Measurements from ENCODE around the gene TMC1. TPM values are rescaled to one million over a fixed set of nuclear protein-coding genes. Genes with fewer than 3 reads are reported as not detected.

Gene TMC1
- total and polyA plus RNA-seq, 2 of the 13 experiments (the other 11 are each of a cell fraction or from before 2014, with no cell fraction given) = 0.02 to 0.03 TPM

GRCh38 chr9:72827950-72828731, 306.7 kb downstream of the TMC1 start (continued):
- TF ChIP-seq CSRNP2 (CRISPR knock-in tag; conservative IDR thresholded peaks at IDR 0.05; ENCODE audit: low read depth) (no peak), EHMT2 (IDR thresholded peaks at IDR 0.05; ENCODE audit: borderline replicate concordance, low read depth, low read length) (no peak), MNT (IDR thresholded peaks at IDR 0.05) (no peak), ZNF20 (CRISPR knock-in tag; IDR thresholded peaks at IDR 0.05) (no peak), ATF7-NPFF (CRISPR knock-in tag; IDR thresholded peaks at IDR 0.05; ENCODE audit: low read depth) (no peak), ZSCAN20 (CRISPR knock-in tag; IDR thresholded peaks at IDR 0.05; ENCODE audit: borderline replicate concordance) (no peak), MTA3 (CRISPR knock-in tag; IDR thresholded peaks at IDR 0.05) (no peak), GLI4 (CRISPR knock-in tag; IDR thresholded peaks at IDR 0.05; ENCODE audit: borderline replicate concordance) (no peak), ZNF781 (CRISPR knock-in tag; IDR thresholded peaks at IDR 0.05; ENCODE audit: borderline replicate concordance, not compliant biosample characterization) (no peak), HIC2 (CRISPR knock-in tag; IDR thresholded peaks at IDR 0.05; ENCODE audit: low read depth) (no peak), ZNF83 (CRISPR knock-in tag; IDR thresholded peaks at IDR 0.05; ENCODE audit: borderline replicate concordance) (no peak), ZNF563 (CRISPR knock-in tag; IDR thresholded peaks at IDR 0.05) (no peak), SOX6 (IDR thresholded peaks at IDR 0.05) (no peak), SOX6 (CRISPR knock-in tag; IDR thresholded peaks at IDR 0.05) (peak; percentile 89), SRF (IDR thresholded peaks at IDR 0.05; ENCODE audit: low read depth, low read length) (no peak), BRF2 (CRISPR knock-in tag; IDR thresholded peaks at IDR 0.05) (no peak), ELF1 (CRISPR knock-in tag; IDR thresholded peaks at IDR 0.05) (no peak; the same call in 1 of the 2 replicates), ZNF354B (CRISPR knock-in tag; IDR thresholded peaks at IDR 0.05) (no peak), CENPT (CRISPR knock-in tag; IDR thresholded peaks at IDR 0.05; ENCODE audit: low read depth) (no peak), ZNF362 (CRISPR knock-in tag; IDR thresholded peaks at IDR 0.05; ENCODE audit: borderline replicate concordance) (no peak), SRY (CRISPR knock-in tag; IDR thresholded peaks at IDR 0.05) (no peak), ZSCAN30 (CRISPR knock-in tag; IDR thresholded peaks at IDR 0.05) (no peak), ZNF660 (CRISPR knock-in tag; IDR thresholded peaks at IDR 0.05; ENCODE audit: borderline replicate concordance, low read depth) (no peak)

Measured in HepG2 (cell line).